IMR-90 (cell line): Measurements from ENCODE around the gene OR2AJ1.

Experiments
- CHD1 ChIP-seq: IDR thresholded peaks from 2 replicates; pipeline ENCODE4 v1.6.1; 2012; ENCODE audit warnings: low read depth, low read length, improper control_type of control experiment
- CTCF ChIP-seq: conservative IDR thresholded peaks from 2 replicates; pipeline ENCODE4 v1.5.1; 2012; ENCODE audit warnings: mild to moderate bottlenecking, low read depth, low read length, improper control_type of control experiment
- MAZ ChIP-seq: IDR thresholded peaks from 2 replicates; pipeline ENCODE4 v1.6.1; 2012; ENCODE audit warnings: low read depth, mild to moderate bottlenecking, low read length, improper control_type of control experiment, moderate library complexity, borderline replicate concordance
- POLR2A ChIP-seq: IDR thresholded peaks from 2 replicates; pipeline ENCODE4 v1.6.1; 2012; ENCODE audit warnings: mild to moderate bottlenecking, low read depth, low read length
- RAD21 ChIP-seq: IDR thresholded peaks from 2 replicates; pipeline ENCODE4 v1.6.1; 2012; ENCODE audit warnings: low read length, improper control_type of control experiment
- RFX5 ChIP-seq: IDR thresholded peaks from 2 replicates; pipeline ENCODE4 v1.8.0; 2012; ENCODE audit warnings: low read depth, mild to moderate bottlenecking, low read length, moderate library complexity
- SMC3 ChIP-seq: fragments of 150-350 bp; IDR thresholded peaks from 2 replicates; pipeline ENCODE4 v1.6.1; 2016; ENCODE audit warnings: low read depth, mild to moderate bottlenecking, antibody characterized with exemption, low read length, moderate library complexity
- USF2 ChIP-seq: fragments of 150-350 bp; IDR thresholded peaks from 2 replicates; pipeline ENCODE4 v1.6.1; 2017; ENCODE audit warnings: mild to moderate bottlenecking, antibody characterized with exemption, low read length, low read depth

GRCh38 chr1:247884797-247885413 is 39.8 kb upstream of the OR2AJ1 start:
- TF ChIP-seq CTCF (no peak), SMC3 (no peak), MAZ (no peak), RFX5 (no peak), POLR2A (no peak), USF2 (no peak), RAD21 (no peak), CHD1 (no peak)
